Thoracic aorta (tissue), 2 donors: Measurements from ENCODE around the gene ADAMTSL1. TPM values are rescaled to one million over a fixed set of nuclear protein-coding genes. Genes with fewer than 3 reads are reported as not detected.

Source experiments
- ATAC-seq: fragments of 150-250 bp; one replicate; pipeline ENCODE4 v1.8.0; 2017; ENCODE audit warnings: low read depth; ENCODE audit not compliant: insufficient number of reproducible peaks, low FRiP score
- DNase-seq: peaks from one replicate; pipeline ENCODE4 v3.0.0-alpha.2; 2020; ENCODE audit warnings: low spot score
- H3K27ac ChIP-seq, 2 donors: fragments of 200-600 bp; sonication (generic); 1 replicate in 1 of 2; 2 replicates in 1 of 2; pipeline ENCODE4 v1.5.1; 2016; ENCODE audit warnings: mild to moderate bottlenecking in 2 of 2, moderate library complexity in 2 of 2
- H3K27me3 ChIP-seq: fragments of 200-600 bp; sonication (generic); replicated peaks from 2 replicates; pipeline ENCODE4 v1.6.0; 2016; ENCODE audit warnings: mild to moderate bottlenecking; ENCODE audit not compliant: insufficient read depth
- H3K36me3 ChIP-seq: fragments of 200-600 bp; sonication (generic); one replicate; pipeline ENCODE4 v1.5.1; 2016
- H3K4me1 ChIP-seq, 2 donors: fragments of 200-600 bp; sonication (generic); 1 replicate in 1 of 2; 2 replicates in 1 of 2; pipeline versions ENCODE4 v1.5.1 to v1.6.0; 2016; ENCODE audit warnings: low read depth in 2 of 2, mild to moderate bottlenecking in 1 of 2; ENCODE audit not compliant: control insufficient read depth in 1 of 2
- H3K4me3 ChIP-seq: fragments of 200-600 bp; sonication (generic); 2 replicates; pipeline ENCODE4 v1.5.1; 2016; ENCODE audit warnings: mild to moderate bottlenecking
- H3K9me3 ChIP-seq: fragments of 200-600 bp; sonication (generic); 2 replicates; pipeline ENCODE4 v1.5.1; 2016
- total RNA-seq, 2 donors: library from RNA; depleted of rRNA; stranded (reverse); fragments of >200 nt; gene quantifications; one replicate each; pipeline versions ENCODE4 v1.1.0 to v1.2.3, GENCODE V29; 2016
- TF ChIP-seq, protein P1 (sequence below): fragments of 200-600 bp; sonication (generic); IDR thresholded peaks from one replicate; pipeline ENCODE4 v1.5.1; 2019; ENCODE audit warnings: antibody characterized with exemption

Gene ADAMTSL1
- total RNA-seq, 2 donors from 2014 or later: 61.4 to 75.5 TPM

DNA sequence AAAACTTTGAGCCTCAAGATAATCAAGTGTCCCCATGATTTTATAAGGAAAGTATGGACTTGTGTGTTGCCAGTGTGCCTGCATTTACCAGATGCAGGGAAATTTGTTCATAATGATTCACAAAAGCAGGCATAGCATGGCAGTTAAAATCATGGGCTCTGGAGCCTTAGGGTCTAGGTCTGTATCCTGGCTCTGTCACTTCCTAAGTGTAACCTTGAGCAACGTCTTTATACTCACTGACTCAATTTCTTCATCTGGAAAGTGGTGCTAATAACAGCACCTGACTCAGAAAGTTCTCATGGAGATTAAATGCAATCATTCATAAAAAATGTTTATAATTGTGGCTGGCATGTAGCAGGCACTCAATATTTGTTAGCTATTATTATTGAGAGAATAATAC is 324.2 kb downstream of the ADAMTSL1 start:
- Histone ChIP-seq H3K27ac (no peak overlapping the region), H3K4me3 (no peak overlapping the region), H3K9me3 (no peaks in the 10 kb centered on the region), H3K27me3 (no peaks in the 10 kb centered on the region), H3K36me3 (no peaks in the 10 kb centered on the region), H3K4me1 (peaks cover 0 to 5% of the 10 kb centered on the region in 2 donors)
- DNase-seq (no peak), ATAC-seq (peak; percentile 16)
- TF ChIP-seq, protein P1, sequence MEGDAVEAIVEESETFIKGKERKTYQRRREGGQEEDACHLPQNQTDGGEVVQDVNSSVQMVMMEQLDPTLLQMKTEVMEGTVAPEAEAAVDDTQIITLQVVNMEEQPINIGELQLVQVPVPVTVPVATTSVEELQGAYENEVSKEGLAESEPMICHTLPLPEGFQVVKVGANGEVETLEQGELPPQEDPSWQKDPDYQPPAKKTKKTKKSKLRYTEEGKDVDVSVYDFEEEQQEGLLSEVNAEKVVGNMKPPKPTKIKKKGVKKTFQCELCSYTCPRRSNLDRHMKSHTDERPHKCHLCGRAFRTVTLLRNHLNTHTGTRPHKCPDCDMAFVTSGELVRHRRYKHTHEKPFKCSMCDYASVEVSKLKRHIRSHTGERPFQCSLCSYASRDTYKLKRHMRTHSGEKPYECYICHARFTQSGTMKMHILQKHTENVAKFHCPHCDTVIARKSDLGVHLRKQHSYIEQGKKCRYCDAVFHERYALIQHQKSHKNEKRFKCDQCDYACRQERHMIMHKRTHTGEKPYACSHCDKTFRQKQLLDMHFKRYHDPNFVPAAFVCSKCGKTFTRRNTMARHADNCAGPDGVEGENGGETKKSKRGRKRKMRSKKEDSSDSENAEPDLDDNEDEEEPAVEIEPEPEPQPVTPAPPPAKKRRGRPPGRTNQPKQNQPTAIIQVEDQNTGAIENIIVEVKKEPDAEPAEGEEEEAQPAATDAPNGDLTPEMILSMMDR: no peak

DNA sequence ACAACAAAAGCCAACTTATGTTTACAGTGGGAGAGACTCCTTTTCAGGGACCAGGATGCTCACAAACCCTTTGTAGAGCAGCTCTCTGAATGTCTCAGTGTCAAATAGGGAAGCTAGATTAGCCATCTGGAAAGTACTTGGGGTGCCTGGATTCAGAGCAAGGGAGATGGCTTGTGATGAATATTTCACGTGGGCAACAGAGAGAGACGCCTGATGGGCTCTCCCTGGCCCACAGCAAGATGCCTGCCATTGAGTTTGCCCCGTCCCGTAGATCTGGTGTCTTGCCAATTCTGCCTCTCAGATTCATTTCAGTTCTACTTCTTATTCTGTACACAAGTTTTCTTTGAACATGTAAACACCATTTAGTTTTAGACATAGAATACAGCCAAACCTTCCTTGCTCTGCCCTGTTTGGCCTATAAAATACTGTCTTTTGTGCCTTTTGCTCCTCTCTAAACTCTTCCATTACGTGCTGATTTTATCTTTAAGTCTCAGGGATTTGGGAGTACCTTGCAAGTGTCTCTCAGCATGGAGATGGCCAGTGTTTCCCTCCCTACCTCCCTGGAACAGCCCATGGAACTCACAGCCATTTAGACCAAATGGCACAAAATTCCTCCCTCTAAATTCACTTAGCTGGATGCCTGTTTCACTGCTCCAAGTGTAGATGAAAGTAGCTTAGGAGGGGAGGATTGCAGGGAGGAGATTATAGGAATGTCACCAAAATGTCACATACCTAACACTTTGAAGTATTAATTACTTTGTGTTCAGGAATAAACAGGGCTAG is 324.7 kb downstream of the ADAMTSL1 start:
- DNase-seq: no peak
- H3K27ac ChIP-seq: no peak overlapping the region
- no peaks in the 10 kb centered on the region for H3K9me3 ChIP-seq
- peaks cover 0 to 10% of the 10 kb centered on the region in 2 donors for H3K4me1 ChIP-seq
- TF ChIP-seq, protein P1: no peak
- no peak for ATAC-seq
- H3K36me3 ChIP-seq: no peaks in the 10 kb centered on the region
- no peaks in the 10 kb centered on the region for H3K27me3 ChIP-seq
- no peak overlapping the region for H3K4me3 ChIP-seq

DNA sequence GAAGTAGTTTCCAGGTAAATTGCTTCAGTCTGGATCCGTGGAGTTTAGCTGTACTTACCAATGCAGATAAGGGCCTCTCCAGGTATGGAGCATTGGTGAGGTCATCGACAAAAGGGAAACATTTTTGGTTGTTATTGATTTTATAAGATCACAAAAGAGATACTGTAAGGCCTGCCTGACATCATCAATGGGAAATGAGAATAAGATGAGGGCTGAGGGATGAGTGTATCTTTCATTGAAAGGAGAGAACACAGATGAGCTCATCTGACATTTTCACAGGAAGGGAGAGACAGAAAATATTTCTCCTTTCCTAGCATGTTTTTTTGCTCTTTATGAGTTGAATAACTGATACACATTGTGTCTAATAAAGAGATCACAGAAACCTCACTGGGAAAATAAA is 325.5 kb downstream of the ADAMTSL1 start:
- Histone ChIP-seq H3K27ac (no peak overlapping the region), H3K9me3 (no peaks in the 10 kb centered on the region), H3K4me1 (peaks cover 3 to 17% of the 10 kb centered on the region in 2 donors), H3K27me3 (no peaks in the 10 kb centered on the region), H3K4me3 (no peak overlapping the region), H3K36me3 (no peaks in the 10 kb centered on the region)
- ATAC-seq: no peak
- TF ChIP-seq, protein P1: no peak
- DNase-seq: no peak

DNA sequence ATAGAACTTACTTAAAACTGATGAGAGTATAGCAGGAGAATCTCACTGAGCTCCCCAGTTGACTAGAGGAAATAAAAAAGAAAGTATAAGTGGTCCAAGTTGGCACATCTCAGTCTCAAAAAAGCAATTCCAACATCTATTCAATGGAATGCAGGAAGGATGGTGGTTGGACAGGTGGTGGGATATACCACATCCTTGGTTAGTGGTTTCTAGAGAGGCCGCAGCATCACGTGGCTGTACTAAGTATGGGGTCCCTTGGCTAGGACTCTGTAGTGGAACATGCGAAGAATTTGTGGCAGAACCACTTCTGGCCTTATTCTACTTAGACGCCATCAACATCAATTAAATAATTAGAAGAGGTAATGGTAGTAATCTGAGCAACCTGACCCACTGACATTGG is 326.6 kb downstream of the ADAMTSL1 start:
- DNase-seq: no peak
- ATAC-seq: no peak
- no peaks in the 10 kb centered on the region for H3K36me3 ChIP-seq
- H3K4me1 ChIP-seq: peaks cover 3 to 18% of the 10 kb centered on the region in 2 donors
- H3K4me3 ChIP-seq: no peak overlapping the region
- H3K27ac ChIP-seq: no peak overlapping the region
- H3K27me3 ChIP-seq: no peaks in the 10 kb centered on the region
- H3K9me3 ChIP-seq: no peaks in the 10 kb centered on the region
- TF ChIP-seq, protein P1: no peak

DNA sequence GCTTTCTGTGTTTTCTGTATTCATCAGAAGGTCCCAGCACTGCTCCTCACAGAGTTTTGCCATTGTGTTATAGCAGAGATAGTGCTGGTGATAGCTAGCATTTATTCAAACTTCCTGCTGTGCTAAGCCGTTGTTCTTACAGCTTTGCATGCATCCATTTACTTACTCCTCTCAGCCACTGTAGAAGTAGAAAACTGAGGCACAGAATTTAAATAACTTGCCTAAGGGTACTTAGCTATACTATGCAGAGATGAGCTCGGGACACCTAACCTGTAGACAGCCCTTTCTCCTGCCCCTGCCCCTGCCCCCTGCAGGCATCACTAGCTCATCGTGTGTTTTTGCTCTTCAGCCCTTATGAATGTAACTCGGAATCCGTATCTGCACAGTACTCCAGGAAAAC is 331.4 kb downstream of the ADAMTSL1 start:
- ATAC-seq (no peak), DNase-seq (no peak)
- H3K36me3 ChIP-seq: no peaks in the 10 kb centered on the region
- H3K4me1 ChIP-seq: peaks cover 3 to 22% of the 10 kb centered on the region in 2 donors
- TF ChIP-seq, protein P1: no peak
- no peak overlapping the region for H3K4me3 ChIP-seq
- H3K27ac ChIP-seq: no peak overlapping the region
- no peaks in the 10 kb centered on the region for H3K9me3 ChIP-seq
- H3K27me3 ChIP-seq: no peaks in the 10 kb centered on the region
